Measurements from ENCODE around the gene MAST3.
"Not testable (repeated sequence)": the region's sequence is repeated elsewhere in the genome, so short reads cannot be mapped to it uniquely, and the experiment has no call there.

MAST3 gene

DNA sequence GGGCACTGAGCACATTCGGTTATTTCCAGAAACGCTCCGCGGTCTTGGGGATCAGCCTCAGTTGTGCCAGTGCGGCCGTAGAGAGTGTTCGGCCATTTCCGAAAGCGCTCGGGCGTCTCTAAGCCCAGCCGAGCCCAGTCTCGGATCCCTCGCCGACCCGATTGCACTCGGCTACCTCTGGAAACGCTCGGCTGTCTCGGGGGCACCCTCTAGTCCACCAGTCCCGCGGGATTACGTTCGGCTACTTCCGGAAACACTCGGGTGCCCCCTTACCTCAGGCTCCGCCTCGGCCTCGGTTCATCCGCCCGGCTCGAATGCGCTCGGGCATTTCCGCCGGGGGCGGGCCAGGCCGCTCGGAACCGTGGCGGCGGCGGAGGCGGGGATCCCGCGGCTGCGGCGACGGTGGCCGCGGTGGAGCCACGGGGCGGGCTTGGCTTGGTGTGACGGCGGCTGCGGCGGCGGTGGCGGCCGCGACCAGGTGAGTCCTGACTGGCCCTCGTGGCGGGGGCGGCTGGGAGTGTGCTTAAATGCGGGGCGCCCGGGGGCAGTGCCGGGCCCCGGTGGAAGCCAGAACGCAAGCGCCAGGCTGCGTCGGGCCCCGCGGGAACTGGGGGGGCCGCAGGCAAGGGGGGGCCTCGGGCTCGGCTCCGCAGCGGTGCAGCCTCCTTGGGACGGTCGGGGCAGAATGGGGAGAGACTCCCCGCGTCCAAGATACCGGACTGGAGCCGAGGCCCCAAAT is 55.4 kb downstream of the MAST3 start, which contains the start of gene PIK3R2:
Gene PIK3R2 (plus strand): TSS at position 347 of the 739 bp plus-strand sequence. CDS start 2,717 bp downstream, outside the sequence.
- peaks cover 34% of the 10 kb centered on the region for H3K4me1 Mint-ChIP-seq

GRCh38 chr19:18153556-18154134 is 56.1 kb downstream of the MAST3 start:
- peak overlapping the region; percentile 87 for H3K4me3 Mint-ChIP-seq
- DNase-seq (ENCODE audit: low spot score in 2 of 2) (no peak), ATAC-seq (no peak)
- no peaks in the 10 kb centered on the region for H3K9me3 Mint-ChIP-seq
- peaks cover 32% of the 10 kb centered on the region for H3K36me3 Mint-ChIP-seq
- H3K27ac Mint-ChIP-seq, result peak overlapping the region; percentile 93
- H3K4me1 Mint-ChIP-seq, result peaks cover 29% of the 10 kb centered on the region

More for the DNA sequence above, 55.4 kb downstream of the MAST3 start, which contains the start of gene PIK3R2:
- Mint-ChIP-seq H3K9me3 (no peaks in the 10 kb centered on the region), H3K27ac (peak within 1 kb of the TSS; percentile 98), H3K36me3 (peaks cover 39% of the 10 kb centered on the region), H3K4me3 (peak within 1 kb of the TSS; percentile 87)
- DNase-seq (ENCODE audit: low spot score in 2 of 2), result peak; percentile 100
- peak; percentile 93 for ATAC-seq

DNA sequence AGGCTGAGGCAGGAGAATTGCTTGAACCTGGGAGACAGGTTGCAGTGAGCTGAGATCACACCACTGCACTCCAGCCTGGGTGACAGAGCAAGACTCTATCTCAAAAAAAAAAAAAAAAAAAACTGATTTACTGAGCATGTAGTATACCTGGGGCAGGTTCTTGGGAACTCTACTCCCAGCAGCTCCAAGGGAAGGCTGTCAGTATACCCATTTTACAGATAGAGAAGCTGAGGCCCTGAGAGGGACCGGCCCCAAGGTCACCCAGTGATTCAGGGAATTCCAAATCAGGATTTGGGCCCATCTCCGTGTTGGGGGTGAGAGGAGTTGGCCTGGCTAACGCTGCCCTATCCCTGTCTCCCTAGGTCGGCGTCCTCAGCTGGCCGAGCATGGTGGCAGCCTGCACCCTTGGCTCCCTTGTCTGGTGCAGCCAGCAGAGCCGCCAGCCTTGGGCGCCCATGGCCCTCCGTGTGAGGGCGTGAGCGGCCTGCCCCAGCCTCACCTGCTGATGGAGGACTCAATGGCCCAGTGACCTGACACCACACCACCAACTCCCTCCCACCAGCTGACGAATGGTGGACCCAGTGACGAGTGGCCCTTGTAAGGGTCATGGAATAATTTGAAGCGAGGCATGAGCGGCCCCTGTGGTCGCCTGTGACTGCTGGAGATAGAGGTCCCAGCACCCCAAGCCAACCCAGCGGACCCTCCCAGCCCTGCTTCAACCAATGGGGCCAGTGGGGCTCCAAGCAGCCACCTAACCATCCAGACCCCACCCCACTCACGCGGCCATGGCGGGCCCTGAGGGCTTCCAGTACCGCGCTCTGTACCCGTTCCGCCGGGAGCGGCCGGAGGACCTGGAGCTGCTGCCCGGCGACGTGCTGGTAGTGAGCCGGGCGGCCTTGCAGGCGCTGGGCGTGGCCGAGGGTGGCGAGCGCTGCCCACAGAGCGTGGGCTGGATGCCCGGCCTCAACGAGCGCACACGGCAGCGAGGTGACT is 57.8 kb downstream of the MAST3 start:
- Mint-ChIP-seq H3K4me3 (no peak overlapping the region), H3K36me3 (peaks cover 29% of the 10 kb centered on the region), H3K9me3 (no peaks in the 10 kb centered on the region), H3K4me1 (peaks cover 31% of the 10 kb centered on the region), H3K27ac (no peak overlapping the region)
- peak in 1 of 2 donors; percentile 49 for DNase-seq (ENCODE audit: low spot score in 2 of 2)
- ATAC-seq, result no peak

GRCh38 chr19:18156268-18156667 is 58.7 kb downstream of the MAST3 start:
- Mint-ChIP-seq H3K9me3 (no peaks in the 10 kb centered on the region), H3K36me3 (peaks cover 29% of the 10 kb centered on the region), H3K4me3 (no peak overlapping the region), H3K4me1 (peaks cover 35% of the 10 kb centered on the region), H3K27ac (no peak overlapping the region)
- ATAC-seq (no peak), DNase-seq (ENCODE audit: low spot score in 2 of 2) (no peak)

DNA sequence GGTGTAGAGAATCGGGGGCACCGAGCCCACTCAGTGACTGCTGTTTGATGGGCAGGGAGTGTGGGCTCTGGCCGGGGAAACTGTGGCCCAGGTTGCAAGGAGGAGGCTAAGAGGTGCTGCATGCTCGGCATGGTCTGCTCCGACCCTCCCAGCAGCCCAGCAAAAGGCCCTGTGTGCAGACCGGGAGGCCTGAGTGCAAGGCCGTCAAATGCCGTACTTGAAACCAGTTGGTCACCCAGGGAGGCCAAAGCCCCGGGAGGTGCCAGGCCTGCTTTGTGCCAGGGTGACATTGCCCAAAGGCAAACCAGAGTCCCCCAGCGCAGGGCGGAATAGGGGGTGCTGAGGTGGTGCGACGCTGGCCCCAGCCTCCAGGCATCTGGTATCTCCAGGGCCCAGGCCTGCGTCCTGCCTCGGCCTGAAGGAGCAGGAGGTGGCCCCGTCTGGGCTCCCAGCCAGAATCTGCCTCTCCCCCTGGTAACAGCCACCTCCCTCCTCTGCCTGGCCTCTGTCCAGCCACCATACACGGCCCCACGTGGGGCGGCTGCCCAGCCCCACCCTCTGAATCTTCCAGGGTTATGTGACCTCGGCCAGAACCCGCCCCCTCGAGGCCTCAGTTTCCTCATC is 59.4 kb downstream of the MAST3 start:
- ATAC-seq (no peak), DNase-seq (ENCODE audit: low spot score in 2 of 2) (peak in 1 of 2 donors; percentile 50)
- Mint-ChIP-seq H3K27ac (no peak overlapping the region), H3K4me3 (no peak overlapping the region), H3K4me1 (peaks cover 29% of the 10 kb centered on the region), H3K36me3 (peaks cover 25% of the 10 kb centered on the region), H3K9me3 (no peaks in the 10 kb centered on the region)

DNA sequence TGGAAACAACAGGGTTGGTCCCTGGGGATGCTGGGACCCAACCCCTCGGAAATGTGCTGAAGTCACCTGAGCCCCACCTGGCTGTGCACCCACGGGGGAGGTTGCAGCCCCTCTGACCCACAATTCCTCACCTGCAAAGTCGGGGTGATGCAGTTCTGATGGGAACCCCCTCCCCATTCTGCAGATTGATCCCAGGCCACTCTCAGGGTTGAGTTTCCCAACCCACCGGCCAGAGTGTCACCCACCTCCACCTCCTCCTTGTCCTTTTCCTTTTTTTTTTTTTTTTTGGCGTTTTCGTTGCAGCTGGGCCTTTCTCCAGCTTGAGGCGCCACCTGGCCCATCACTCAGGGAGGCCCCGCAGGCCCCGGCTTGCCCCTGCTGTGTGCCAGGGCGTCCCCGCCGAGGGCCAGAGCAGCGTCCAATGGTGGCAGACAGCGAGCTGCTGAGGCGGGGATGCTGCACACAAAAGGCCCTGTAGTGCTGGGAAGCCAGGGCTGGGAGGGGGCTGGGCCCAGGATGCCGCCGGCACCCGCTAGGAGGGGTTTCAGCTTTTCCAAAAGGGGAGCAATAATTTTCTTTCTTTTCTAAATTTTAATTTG is 60.0 kb downstream of the MAST3 start:
- peaks cover 23% of the 10 kb centered on the region for H3K4me1 Mint-ChIP-seq
- peaks cover 25% of the 10 kb centered on the region for H3K36me3 Mint-ChIP-seq
- ATAC-seq, result no peak
- H3K9me3 Mint-ChIP-seq, result no peaks in the 10 kb centered on the region
- no peak overlapping the region for H3K4me3 Mint-ChIP-seq
- H3K27ac Mint-ChIP-seq, result no peak overlapping the region
- DNase-seq (ENCODE audit: low spot score in 2 of 2), result no peak

- no peak for ATAC-seq
- Mint-ChIP-seq H3K4me1 (peaks cover 23% of the 10 kb centered on the region), H3K27ac (no peak overlapping the region), H3K36me3 (peaks cover 30% of the 10 kb centered on the region), H3K9me3 (no peaks in the 10 kb centered on the region), H3K4me3 (no peak overlapping the region)
- no peak for DNase-seq (ENCODE audit: low spot score in 2 of 2)
These were observed 60.9 kb downstream of the MAST3 start for GRCh38 chr19:18158467-18158866.

- H3K9me3 Mint-ChIP-seq, ATAC-seq, H3K27ac Mint-ChIP-seq, H3K4me3 Mint-ChIP-seq: not testable (repeated sequence)
- peaks cover 19% of the 10 kb centered on the region for H3K4me1 Mint-ChIP-seq
- peaks cover 30% of the 10 kb centered on the region for H3K36me3 Mint-ChIP-seq
- peak in 1 of 2 donors; percentile 44 for DNase-seq (ENCODE audit: low spot score in 2 of 2)
These were observed 61.6 kb downstream of the MAST3 start for GRCh38 chr19:18159059-18159616.

- H3K9me3 Mint-ChIP-seq, result no peaks in the 10 kb centered on the region
- peak in 1 of 2 donors; percentile 47 for DNase-seq (ENCODE audit: low spot score in 2 of 2)
- H3K4me3 Mint-ChIP-seq, result peak overlapping the region; percentile 63
- ATAC-seq, result no peak
- H3K4me1 Mint-ChIP-seq, result peaks cover 13% of the 10 kb centered on the region
- peaks cover 23% of the 10 kb centered on the region for H3K36me3 Mint-ChIP-seq
- no peak overlapping the region for H3K27ac Mint-ChIP-seq
These were observed 62.2 kb downstream of the MAST3 start for GRCh38 chr19:18159810-18160209.

DNA sequence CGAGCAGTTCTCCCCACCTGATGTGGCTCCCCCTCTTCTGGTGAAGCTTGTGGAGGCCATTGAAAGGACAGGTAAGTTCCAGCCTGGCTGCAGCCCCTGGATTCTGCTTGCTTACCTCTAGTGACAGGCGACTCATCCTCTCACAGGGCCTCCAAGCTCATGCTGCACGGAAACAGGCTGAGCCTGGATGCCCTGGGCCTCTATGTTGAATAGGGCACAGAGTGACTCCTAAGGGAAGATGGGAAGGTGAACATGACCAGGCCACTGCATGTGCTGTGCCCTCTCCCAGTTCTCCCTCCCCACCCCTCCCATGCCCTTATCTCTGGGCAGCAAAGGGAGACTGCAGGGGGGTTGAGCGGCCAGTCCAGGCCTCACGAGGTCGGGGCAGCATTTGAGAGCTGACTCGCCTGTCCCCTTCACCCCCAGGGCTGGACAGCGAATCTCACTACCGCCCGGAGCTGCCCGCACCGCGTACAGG is 63.0 kb downstream of the MAST3 start:
- H3K4me1 Mint-ChIP-seq, result peaks cover 9% of the 10 kb centered on the region
- H3K9me3 Mint-ChIP-seq, result no peaks in the 10 kb centered on the region
- ATAC-seq (no peak), DNase-seq (ENCODE audit: low spot score in 2 of 2) (peak in 1 of 2 donors; percentile 62)
- peaks cover 25% of the 10 kb centered on the region for H3K36me3 Mint-ChIP-seq
- peak overlapping the region; percentile 63 for H3K4me3 Mint-ChIP-seq
- H3K27ac Mint-ChIP-seq, result peak overlapping the region; percentile 87

- peaks cover 28% of the 10 kb centered on the region for H3K36me3 Mint-ChIP-seq
- H3K9me3 Mint-ChIP-seq, result no peaks in the 10 kb centered on the region
- H3K4me1 Mint-ChIP-seq, result peaks cover 8% of the 10 kb centered on the region
- peak overlapping the region; percentile 87 for H3K27ac Mint-ChIP-seq
- DNase-seq (ENCODE audit: low spot score in 2 of 2), result peak; percentile 93 to 96
- peak; percentile 91 for ATAC-seq
- H3K4me3 Mint-ChIP-seq, result peak overlapping the region; percentile 63
These were observed 63.5 kb downstream of the MAST3 start for GRCh38 chr19:18160971-18161635.

DNA sequence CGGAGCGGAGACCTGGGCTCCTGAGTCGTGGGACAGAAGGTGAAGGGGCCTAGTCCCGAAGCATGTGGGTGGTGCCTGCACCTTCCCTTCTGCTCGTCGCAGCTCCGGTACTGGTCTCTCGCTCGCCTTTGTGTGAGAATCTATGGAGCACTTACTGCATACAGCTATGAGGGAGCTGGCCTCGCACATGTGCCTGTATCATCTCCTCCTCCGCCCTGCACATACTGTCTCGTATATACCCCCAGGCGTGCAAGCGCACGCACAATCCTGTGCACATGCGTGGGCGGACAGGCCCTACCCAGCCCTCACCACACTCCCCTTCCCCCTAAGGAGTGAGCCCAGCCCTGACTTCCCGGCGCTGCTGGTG is 64.0 kb downstream of the MAST3 start:
- ATAC-seq, result no peak
- no peaks in the 10 kb centered on the region for H3K9me3 Mint-ChIP-seq
- H3K4me3 Mint-ChIP-seq, result peak overlapping the region; percentile 27
- H3K4me1 Mint-ChIP-seq, result peaks cover 8% of the 10 kb centered on the region
- H3K27ac Mint-ChIP-seq, result peak overlapping the region; percentile 63
- peaks cover 30% of the 10 kb centered on the region for H3K36me3 Mint-ChIP-seq
- DNase-seq (ENCODE audit: low spot score in 2 of 2), result no peak

GRCh38 chr19:18164072-18164471 is 66.5 kb downstream of the MAST3 start:
- no peak for DNase-seq (ENCODE audit: low spot score in 2 of 2)
- ATAC-seq, result no peak
- peaks cover 48% of the 10 kb centered on the region for H3K36me3 Mint-ChIP-seq
- peaks cover 14% of the 10 kb centered on the region for H3K4me1 Mint-ChIP-seq
- H3K4me3 Mint-ChIP-seq, result no peak overlapping the region
- no peak overlapping the region for H3K27ac Mint-ChIP-seq
- no peaks in the 10 kb centered on the region for H3K9me3 Mint-ChIP-seq
